BLaER1 treated with 17β-estradiol and CSF1 and Interleukin-3, amounts not matched to agents 10 nM and 100 nM (cell line): ENCODE data around the gene AP4E1.

ENCODE experiments used
- H3K27ac ChIP-seq, 11 experiments: shearing (Covaris generic); formaldehyde crosslinking; 2 replicates each; pipeline ENCODE4 v1.8.1; 2022
- H3K27me3 ChIP-seq, 11 experiments: shearing (Covaris generic); formaldehyde crosslinking; 2 replicates each; pipeline ENCODE4 v1.8.1; 2022
- H3K36me3 ChIP-seq, 11 experiments: shearing (Covaris generic); formaldehyde crosslinking; 2 replicates each; pipeline ENCODE4 v1.8.1; 2022
- H3K4me1 ChIP-seq, 10 experiments: shearing (Covaris generic); formaldehyde crosslinking; 2 replicates each; pipeline ENCODE4 v1.8.1; 2022
- H3K4me2 ChIP-seq, 11 experiments: shearing (Covaris generic); formaldehyde crosslinking; 2 replicates each; pipeline ENCODE4 v1.8.1; 2022
- H3K4me3 ChIP-seq, 10 experiments: shearing (Covaris generic); formaldehyde crosslinking; 2 replicates each; pipeline ENCODE4 v1.8.1; 2022
- H3K9ac ChIP-seq, 11 experiments: shearing (Covaris generic); formaldehyde crosslinking; 2 replicates each; pipeline ENCODE4 v1.8.1; 2022
- H3K9me3 ChIP-seq, 11 experiments: shearing (Covaris generic); formaldehyde crosslinking; replicated peaks in 1 of 11; 2 replicates each; pipeline ENCODE4 v1.8.1; 2022
- H4K20me1 ChIP-seq, 11 experiments: shearing (Covaris generic); formaldehyde crosslinking; 2 replicates each; pipeline ENCODE4 v1.8.1; 2022
- Cebpa-rat ChIP-seq, 11 experiments: shearing (Covaris generic); IDR thresholded peaks; 2 replicates each; pipeline ENCODE4 v1.8.1; 2022

AP4E1 gene

DNA sequence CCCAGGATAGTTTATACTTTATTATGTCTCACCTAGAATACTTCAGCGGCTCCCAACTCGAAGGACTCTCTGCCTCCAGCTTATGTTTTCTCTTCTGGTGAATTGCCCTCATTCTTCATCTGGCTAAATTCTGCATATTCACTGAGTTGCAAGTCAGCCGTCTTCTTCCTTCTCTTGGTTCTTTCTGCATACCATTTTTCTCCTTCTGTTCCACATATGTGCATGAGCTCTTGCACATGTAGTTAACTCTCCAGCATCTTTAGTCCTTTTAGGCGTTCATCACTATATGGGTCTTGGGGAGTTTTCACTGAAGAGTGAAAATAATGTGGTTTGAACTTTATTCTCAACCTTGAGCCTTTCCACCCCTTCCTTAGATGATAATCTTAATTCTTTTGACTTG lies 70.1 kb downstream of the AP4E1 start:
- Histone ChIP-seq H3K9ac (no peak overlapping the region), H3K4me2 (no peak overlapping the region), H3K4me1 (peaks cover 0 to 10% (median 0%) of the 10 kb centered on the region in 10 experiments; a peak in 1 of 20 replicates), H3K27ac (no peak overlapping the region), H4K20me1 (no peaks in the 10 kb centered on the region), H3K27me3 (no peaks in the 10 kb centered on the region), H3K9me3 (peaks cover 16 to 34% (median 21%) of the 10 kb centered on the region in 11 experiments), H3K36me3 (peaks cover 60 to 98% (median 82%) of the 10 kb centered on the region in 11 experiments), H3K4me3 (no peak overlapping the region)
- no peak for TF ChIP-seq Cebpa-rat (IDR thresholded peaks at IDR 0.05)

DNA sequence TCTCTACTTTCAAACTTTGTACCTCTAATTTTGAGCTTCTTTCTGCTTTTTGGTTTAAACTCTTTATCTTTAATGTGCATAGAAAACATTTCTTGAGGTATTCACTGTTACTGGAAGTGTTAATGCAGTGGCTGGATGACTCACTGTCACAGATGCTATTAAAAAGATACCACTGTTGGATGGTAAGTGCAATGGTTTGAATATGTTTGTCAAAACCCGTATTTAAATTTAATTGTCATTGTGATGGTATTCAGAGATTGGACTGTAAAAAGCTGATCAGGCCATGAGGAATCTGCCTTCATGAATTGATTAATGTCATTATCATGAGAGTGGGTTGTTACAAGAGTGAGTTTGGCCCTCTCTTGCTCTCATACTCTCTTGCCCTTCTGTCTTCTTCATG lies 70.6 kb downstream of the AP4E1 start:
- Histone ChIP-seq H3K27ac (no peak overlapping the region), H3K27me3 (no peaks in the 10 kb centered on the region), H3K36me3 (peaks cover 60 to 98% (median 82%) of the 10 kb centered on the region in 11 experiments), H4K20me1 (no peaks in the 10 kb centered on the region), H3K4me2 (no peak overlapping the region), H3K4me1 (peaks cover 0 to 10% (median 0%) of the 10 kb centered on the region in 10 experiments; a peak in 1 of 20 replicates), H3K9ac (no peak overlapping the region), H3K4me3 (no peak overlapping the region), H3K9me3 (peaks cover 15 to 34% (median 21%) of the 10 kb centered on the region in 11 experiments)
- no peak for TF ChIP-seq Cebpa-rat (IDR thresholded peaks at IDR 0.05)

DNA sequence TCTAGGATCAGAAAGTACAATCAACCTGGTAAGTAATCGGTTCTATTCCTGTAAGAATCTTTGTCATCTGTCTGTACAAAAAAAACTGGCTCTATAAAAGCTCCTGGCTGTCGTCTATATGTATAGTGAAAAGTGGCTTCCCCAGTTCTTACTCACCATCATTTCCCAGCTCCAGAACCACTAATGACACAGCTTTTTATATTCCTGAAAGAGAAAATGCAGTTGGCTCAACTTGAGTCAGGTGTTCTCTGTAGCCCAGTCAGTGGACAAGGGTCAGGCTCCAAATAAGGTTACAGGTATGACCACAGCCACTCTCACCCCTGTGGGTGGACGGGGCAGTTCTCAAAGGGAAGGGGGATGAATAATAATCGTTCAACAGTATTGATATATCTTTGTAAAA lies 85.1 kb downstream of the AP4E1 start:
- Histone ChIP-seq H3K4me3 (no peak overlapping the region), H3K9ac (no peak overlapping the region), H4K20me1 (peaks cover 0 to 7% (median 0%) of the 10 kb centered on the region in 11 experiments; a peak in 1 of 22 replicates), H3K36me3 (peaks cover 56 to 97% (median 75%) of the 10 kb centered on the region in 11 experiments), H3K27ac (no peak overlapping the region), H3K27me3 (no peaks in the 10 kb centered on the region), H3K4me1 (0 out of 20 replicates have a peak, but pooled peaks cover 0 to 6% (median 0%) of the 10 kb centered on the region in 10 experiments), H3K9me3 (no peaks in the 10 kb centered on the region), H3K4me2 (no peak overlapping the region)
- no peak for TF ChIP-seq Cebpa-rat (IDR thresholded peaks at IDR 0.05)

DNA sequence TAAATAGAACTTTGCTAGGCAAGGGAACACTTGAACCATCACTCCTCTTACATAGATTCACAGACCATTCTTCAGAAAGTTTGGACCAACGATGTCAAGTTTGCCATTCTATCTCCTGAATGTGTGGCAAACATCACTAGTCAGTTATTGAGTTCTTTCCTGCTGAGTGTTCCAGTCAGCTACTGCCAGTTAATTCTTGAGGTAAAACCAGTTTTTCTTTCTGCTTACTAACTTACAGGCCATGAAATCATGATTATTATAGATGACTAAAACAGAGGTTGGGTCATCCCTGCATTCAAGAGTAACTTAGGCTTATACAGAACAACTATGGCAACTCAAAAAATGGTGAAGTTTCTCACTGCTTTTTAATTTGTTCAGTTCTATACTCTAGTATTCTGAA lies 88.2 kb downstream of the AP4E1 start:
- Histone ChIP-seq H3K9me3 (no peaks in the 10 kb centered on the region), H3K36me3 (peaks cover 50 to 94% (median 73%) of the 10 kb centered on the region in 11 experiments), H3K9ac (no peak overlapping the region), H3K27ac (no peak overlapping the region), H3K4me3 (no peak overlapping the region), H3K4me1 (no peaks in the 10 kb centered on the region), H3K4me2 (no peak overlapping the region), H4K20me1 (no peaks in the 10 kb centered on the region; a peak in 1 of 22 replicates), H3K27me3 (no peaks in the 10 kb centered on the region)
- TF ChIP-seq Cebpa-rat (IDR thresholded peaks at IDR 0.05) = no peak

DNA sequence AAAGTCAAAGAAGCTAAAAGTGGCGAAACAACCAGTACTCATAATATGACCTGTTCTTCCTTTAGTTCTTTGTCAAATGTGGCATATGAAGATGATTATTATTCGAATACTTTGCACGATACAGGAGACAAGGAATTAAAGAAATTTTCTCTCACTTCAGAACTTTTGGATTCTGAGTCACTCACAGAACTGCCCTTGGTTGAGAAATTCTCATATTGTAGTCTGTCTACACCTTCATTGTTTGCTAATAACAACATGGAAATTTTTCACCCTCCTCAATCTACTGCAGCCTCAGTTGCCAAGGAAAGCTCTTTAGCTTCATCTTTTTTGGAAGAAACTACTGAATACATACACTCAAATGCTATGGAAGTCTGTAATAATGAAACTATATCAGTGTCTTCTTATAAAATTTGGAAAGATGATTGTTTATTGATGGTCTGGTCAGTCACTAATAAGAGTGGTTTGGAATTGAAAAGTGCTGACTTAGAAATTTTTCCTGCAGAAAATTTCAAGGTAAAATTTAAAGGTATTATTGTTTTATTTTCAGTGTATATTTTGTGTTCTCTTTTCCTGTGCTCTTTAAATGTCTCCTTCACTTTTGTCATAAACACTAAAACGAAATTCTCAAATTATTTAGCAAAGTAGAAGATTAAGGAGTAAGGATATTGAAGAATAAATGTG lies 89.0 kb downstream of the AP4E1 start:
- Histone ChIP-seq H3K27me3 (no peaks in the 10 kb centered on the region), H3K27ac (no peak overlapping the region), H3K4me3 (no peak overlapping the region), H3K4me1 (no peaks in the 10 kb centered on the region), H3K36me3 (peaks cover 58 to 96% (median 82%) of the 10 kb centered on the region in 11 experiments), H3K9me3 (no peaks in the 10 kb centered on the region), H3K4me2 (no peak overlapping the region), H3K9ac (no peak overlapping the region), H4K20me1 (no peaks in the 10 kb centered on the region; a peak in 1 of 22 replicates)
- no peak for TF ChIP-seq Cebpa-rat (IDR thresholded peaks at IDR 0.05)

DNA sequence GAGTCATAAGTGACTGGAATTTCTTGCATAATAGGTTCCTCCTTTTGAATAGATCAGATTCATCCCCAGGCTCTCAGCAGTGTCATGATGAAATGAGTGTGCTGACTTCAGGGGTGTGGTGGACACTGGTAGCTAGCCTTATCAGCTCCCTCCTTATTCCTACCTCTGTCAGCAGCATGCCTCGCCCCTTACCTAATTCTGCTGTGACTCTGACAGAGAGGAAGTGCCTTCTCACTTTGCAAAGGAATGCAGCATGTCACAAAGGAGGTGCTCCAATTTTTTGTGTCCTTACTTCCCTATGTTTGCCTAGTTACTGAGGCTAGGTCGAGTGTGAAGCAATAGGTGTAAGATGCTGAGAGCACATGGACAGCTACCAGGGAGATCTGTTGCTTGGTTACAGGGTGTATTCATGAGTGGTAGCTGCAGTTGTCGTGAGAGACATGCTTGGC lies 95.6 kb downstream of the AP4E1 start:
- Histone ChIP-seq H3K27me3 (no peaks in the 10 kb centered on the region), H3K9me3 (peaks cover 0 to 7% (median 5%) of the 10 kb centered on the region in 11 experiments; a peak in 8 of 22 replicates), H3K36me3 (peaks cover 43 to 86% (median 64%) of the 10 kb centered on the region in 11 experiments), H3K27ac (peak overlapping the region in 2 of 11 experiments; percentile 39 to 42; a peak in 3 of 22 replicates), H3K4me1 (peaks cover 0 to 18% (median 0%) of the 10 kb centered on the region in 10 experiments; a peak in 6 of 20 replicates), H4K20me1 (no peaks in the 10 kb centered on the region), H3K9ac (no peak overlapping the region), H3K4me2 (peak overlapping the region in 2 of 11 experiments; percentile 44 to 45; a peak in 4 of 22 replicates), H3K4me3 (no peak overlapping the region)
- peak in 1 of 11 experiments; percentile 25; a peak in 1 of 22 replicates for TF ChIP-seq Cebpa-rat (IDR thresholded peaks at IDR 0.05)

DNA sequence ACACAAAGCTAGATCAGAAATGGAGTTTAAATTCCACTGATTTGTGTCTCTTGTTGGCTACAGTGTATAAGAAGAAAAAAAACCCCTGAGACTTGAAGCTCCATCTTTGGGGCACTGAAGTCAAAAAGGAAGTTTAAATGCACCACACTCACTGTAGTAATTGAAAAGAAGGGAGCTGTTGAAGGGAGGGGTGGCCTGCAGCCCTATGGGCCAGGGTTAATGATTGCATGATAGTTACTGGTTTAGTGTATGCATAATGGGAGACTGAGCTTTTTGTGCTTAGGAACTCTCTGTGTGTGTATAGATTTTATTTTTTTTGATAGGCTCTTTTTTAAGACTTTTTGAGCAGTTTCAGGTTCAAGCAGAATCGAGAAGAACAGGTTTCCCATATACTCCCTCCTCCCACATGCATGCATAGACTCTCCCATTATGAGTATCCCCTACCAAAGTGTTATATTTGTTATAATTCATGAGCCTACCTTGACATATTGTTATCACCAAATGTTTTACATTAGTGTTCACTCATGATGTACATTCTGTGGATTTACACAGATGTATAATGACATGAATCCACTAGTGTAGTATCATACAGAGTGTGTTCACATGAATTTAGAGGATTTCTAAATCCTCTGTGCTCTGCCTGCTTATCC lies 98.0 kb downstream of the AP4E1 start:
- TF ChIP-seq Cebpa-rat (IDR thresholded peaks at IDR 0.05) = no peak

DNA sequence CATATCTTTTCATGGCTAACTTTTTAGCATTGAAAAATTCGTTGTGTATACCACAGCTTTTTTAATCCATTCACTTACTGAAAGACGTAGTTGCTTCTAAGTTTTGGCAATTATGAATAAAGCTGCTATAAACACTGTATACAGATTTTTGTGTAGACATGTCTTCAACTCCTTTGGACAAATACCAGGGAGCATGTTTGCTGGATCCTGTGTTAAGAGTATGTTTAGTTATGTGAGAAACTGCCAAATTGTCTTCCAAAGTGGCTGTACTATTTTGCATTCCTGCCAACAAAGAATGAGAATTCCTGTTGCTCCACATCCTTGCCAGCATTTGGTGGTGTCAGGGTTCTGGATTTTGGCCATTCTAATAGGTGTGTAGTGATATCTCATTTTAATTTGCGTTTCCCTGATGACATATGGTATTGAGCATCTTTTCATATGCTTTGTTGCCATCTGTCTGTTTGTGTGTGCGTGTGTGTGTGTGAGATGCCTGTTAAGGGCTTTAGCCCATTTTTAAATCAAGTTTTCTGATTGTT lies 98.7 kb downstream of the AP4E1 start:
- Histone ChIP-seq H3K9me3 (peaks cover 0 to 15% (median 5%) of the 10 kb centered on the region in 11 experiments; a peak in 9 of 22 replicates), H3K9ac (no peak overlapping the region), H4K20me1 (no peaks in the 10 kb centered on the region), H3K4me2 (no peak overlapping the region), H3K4me3 (no peak overlapping the region), H3K27me3 (no peaks in the 10 kb centered on the region), H3K36me3 (peaks cover 25 to 71% (median 46%) of the 10 kb centered on the region in 11 experiments), H3K4me1 (peaks cover 0 to 18% (median 0%) of the 10 kb centered on the region in 10 experiments; a peak in 6 of 20 replicates), H3K27ac (no peak overlapping the region)
- no peak for TF ChIP-seq Cebpa-rat (IDR thresholded peaks at IDR 0.05)

More for the DNA sequence above, 98.0 kb downstream of the AP4E1 start:
- H3K4me1 ChIP-seq = peaks cover 0 to 18% (median 0%) of the 10 kb centered on the region in 10 experiments; a peak in 6 of 20 replicates
- no peaks in the 10 kb centered on the region for H3K27me3 ChIP-seq
- no peak overlapping the region for H3K4me2 ChIP-seq
- H3K9ac ChIP-seq = no peak overlapping the region
- H3K9me3 ChIP-seq = peaks cover 0 to 15% (median 5%) of the 10 kb centered on the region in 11 experiments; a peak in 9 of 22 replicates
- no peak overlapping the region for H3K4me3 ChIP-seq
- H4K20me1 ChIP-seq = no peaks in the 10 kb centered on the region
- peaks cover 32 to 79% (median 53%) of the 10 kb centered on the region in 11 experiments for H3K36me3 ChIP-seq
- no peak overlapping the region for H3K27ac ChIP-seq

DNA sequence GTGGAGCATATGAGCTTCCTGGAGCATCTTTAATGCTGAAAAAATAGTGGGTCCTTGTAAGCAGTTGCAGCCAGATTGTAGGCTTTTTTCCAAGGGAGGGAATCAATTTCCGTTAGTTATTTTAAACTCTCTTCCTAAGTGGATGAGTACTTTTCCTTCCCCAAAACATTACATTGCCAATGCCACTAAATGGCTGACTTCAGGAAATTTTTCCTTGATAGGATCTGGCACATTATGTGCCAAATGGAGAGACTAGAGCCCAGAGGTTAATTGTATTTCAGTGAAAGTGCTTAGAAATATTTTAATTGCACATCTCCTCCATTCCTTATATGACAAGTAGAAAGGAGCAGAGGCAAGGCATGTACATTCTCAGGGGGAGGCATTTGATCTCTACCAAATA lies 102.7 kb downstream of the AP4E1 start:
- H4K20me1 ChIP-seq = no peaks in the 10 kb centered on the region
- no peak overlapping the region for H3K4me2 ChIP-seq
- peaks cover 7 to 59% (median 20%) of the 10 kb centered on the region in 11 experiments; a peak in 19 of 22 replicates for H3K36me3 ChIP-seq
- H3K9me3 ChIP-seq = peaks cover 0 to 15% (median 5%) of the 10 kb centered on the region in 11 experiments; a peak in 9 of 22 replicates
- TF ChIP-seq Cebpa-rat (IDR thresholded peaks at IDR 0.05) = no peak
- H3K27ac ChIP-seq = no peak overlapping the region
- no peaks in the 10 kb centered on the region for H3K4me1 ChIP-seq
- no peaks in the 10 kb centered on the region for H3K27me3 ChIP-seq
- H3K4me3 ChIP-seq = no peak overlapping the region
- no peak overlapping the region for H3K9ac ChIP-seq
